Karpas-422 (cell line): ENCODE measurements around the gene RING1. TPM values are rescaled to one million over a fixed set of nuclear protein-coding genes. Genes with fewer than 3 reads are reported as not detected.

Source experiments
- DNase-seq: peaks from one replicate; pipeline ENCODE4 v3.0.0-alpha.2; 2015
- H2AFZ ChIP-seq: fragments of 200-600 bp; sonication (generic); 2 replicates; pipeline ENCODE4 v1.6.1; 2014; ENCODE audit warnings: antibody characterized with exemption, low read length, mixed read lengths
- H3K27ac ChIP-seq: fragments of 200-600 bp; sonication (generic); 2 replicates; pipeline ENCODE4 v1.5.1; 2014; ENCODE audit warnings: mild to moderate bottlenecking, low read length, moderate library complexity
- H3K27me3 ChIP-seq: fragments of 200-600 bp; sonication (generic); 2 replicates; pipeline ENCODE4 v1.6.1; 2014; ENCODE audit warnings: low read length, mixed read lengths
- H3K36me3 ChIP-seq: fragments of 200-600 bp; sonication (generic); 2 replicates; pipeline ENCODE4 v1.6.1; 2014; ENCODE audit warnings: low read length, mixed read lengths; ENCODE audit not compliant: insufficient read depth
- H3K4me1 ChIP-seq: fragments of 200-600 bp; sonication (generic); 2 replicates; pipeline ENCODE4 v1.6.1; 2014; ENCODE audit warnings: mild to moderate bottlenecking, low read length, mixed read lengths
- H3K4me2 ChIP-seq: fragments of 200-600 bp; sonication (generic); 2 replicates; pipeline ENCODE4 v1.6.1; 2014; ENCODE audit warnings: low read length, low read depth, mild to moderate bottlenecking; ENCODE audit not compliant: poor library complexity, severe bottlenecking
- H3K4me3 ChIP-seq: fragments of 200-600 bp; sonication (generic); 2 replicates; pipeline ENCODE4 v1.5.1; 2014; ENCODE audit warnings: mild to moderate bottlenecking, antibody characterized with exemption, low read length, mixed read lengths
- H3K79me2 ChIP-seq: fragments of 200-600 bp; sonication (generic); 2 replicates; pipeline ENCODE4 v1.6.1; 2014; ENCODE audit warnings: mild to moderate bottlenecking, low read length, mixed read lengths
- H3K9ac ChIP-seq: fragments of 200-600 bp; sonication (generic); 2 replicates; pipeline ENCODE4 v1.6.0; 2014; ENCODE audit warnings: low read length
- H3K9me2 ChIP-seq: fragments of 200-600 bp; sonication (generic), shearing (Covaris generic); replicated peaks from 2 replicates; pipeline ENCODE4 v1.6.0; 2014; ENCODE audit warnings: mild to moderate bottlenecking, low read length, moderate library complexity; ENCODE audit not compliant: insufficient read depth
- H3K9me3 ChIP-seq: fragments of 300-700, 200-600 bp; sonication (generic); 2 replicates; pipeline ENCODE4 v1.6.1; 2014; ENCODE audit warnings: low read length, mixed read lengths
- H4K20me1 ChIP-seq: fragments of 200-600 bp; sonication (generic); 2 replicates; pipeline ENCODE4 v1.6.1; 2014; ENCODE audit warnings: mild to moderate bottlenecking, antibody characterized with exemption, low read length, low read depth; ENCODE audit not compliant: insufficient read depth
- total RNA-seq: library from RNA; depleted of rRNA; stranded (reverse); fragments of >200 nt; shearing (Covaris generic); gene quantifications from 2 replicates; pipeline ENCODE4 v1.2.3, GENCODE V29; 2014; ENCODE audit warnings: low replicate concordance

The RING1 gene
- total RNA-seq, 1 experiment from 2014 or later = 14.2 TPM

DNA sequence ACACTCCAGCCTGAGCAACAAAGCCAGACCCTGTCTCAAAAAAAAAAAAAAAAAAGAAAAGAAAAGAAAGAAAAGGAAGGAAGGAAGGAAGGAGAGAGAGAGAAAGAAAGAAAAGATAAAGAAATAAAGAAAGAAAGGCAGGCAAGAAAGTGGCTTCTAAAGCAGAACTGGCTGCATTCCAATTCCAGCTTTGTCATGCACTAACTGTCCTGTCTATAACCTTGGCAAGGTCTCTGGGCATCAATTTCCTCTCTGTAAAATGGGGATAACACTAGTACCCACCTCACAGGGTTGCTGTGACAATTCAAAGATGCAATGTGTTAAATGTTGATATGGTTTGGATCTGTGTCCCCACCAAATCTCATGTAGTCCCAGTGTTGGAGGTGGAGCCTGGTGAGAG is 28.0 kb downstream of the RING1 start:
- H3K79me2 ChIP-seq = no peaks in the 10 kb centered on the region
- H3K4me3 ChIP-seq = no peak overlapping the region
- no peaks in the 10 kb centered on the region for H3K36me3 ChIP-seq
- no peaks in the 10 kb centered on the region for H3K4me1 ChIP-seq
- H3K27me3 ChIP-seq = no peaks in the 10 kb centered on the region
- no peaks in the 10 kb centered on the region for H4K20me1 ChIP-seq
- no peak overlapping the region for H3K9ac ChIP-seq
- H2AFZ ChIP-seq = no peak overlapping the region
- H3K4me2 ChIP-seq = no peak overlapping the region
- no peaks in the 10 kb centered on the region for H3K9me2 ChIP-seq
- H3K27ac ChIP-seq = no peak overlapping the region
- no peaks in the 10 kb centered on the region for H3K9me3 ChIP-seq
- no peak for DNase-seq

DNA sequence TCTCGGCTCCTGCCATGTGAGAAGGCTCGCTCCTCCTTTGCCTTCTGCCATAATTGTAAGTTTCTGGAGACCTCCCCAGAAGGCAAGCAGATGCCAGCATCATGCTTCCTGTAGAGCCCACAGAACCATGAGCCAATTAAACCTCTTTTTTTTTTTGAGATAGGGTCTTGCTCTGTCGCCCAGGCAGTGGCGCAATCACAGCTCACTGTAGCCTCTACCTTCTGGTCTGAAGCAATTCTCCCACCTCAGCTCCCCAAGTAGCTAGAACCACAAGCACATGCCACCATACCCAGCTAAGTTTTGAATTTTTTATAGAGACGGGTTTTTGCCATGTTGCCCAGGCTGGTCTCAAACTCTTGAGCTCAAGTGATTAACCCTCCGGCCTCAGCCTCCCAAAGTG is 28.6 kb downstream of the RING1 start:
- H2AFZ ChIP-seq = no peak overlapping the region
- no peaks in the 10 kb centered on the region for H4K20me1 ChIP-seq
- H3K4me2 ChIP-seq = no peak overlapping the region
- no peak overlapping the region for H3K4me3 ChIP-seq
- no peaks in the 10 kb centered on the region for H3K79me2 ChIP-seq
- H3K9me2 ChIP-seq = no peaks in the 10 kb centered on the region
- no peak overlapping the region for H3K9ac ChIP-seq
- no peaks in the 10 kb centered on the region for H3K27me3 ChIP-seq
- H3K27ac ChIP-seq = no peak overlapping the region
- no peaks in the 10 kb centered on the region for H3K9me3 ChIP-seq
- H3K4me1 ChIP-seq = no peaks in the 10 kb centered on the region
- DNase-seq = no peak
- no peaks in the 10 kb centered on the region for H3K36me3 ChIP-seq

DNA sequence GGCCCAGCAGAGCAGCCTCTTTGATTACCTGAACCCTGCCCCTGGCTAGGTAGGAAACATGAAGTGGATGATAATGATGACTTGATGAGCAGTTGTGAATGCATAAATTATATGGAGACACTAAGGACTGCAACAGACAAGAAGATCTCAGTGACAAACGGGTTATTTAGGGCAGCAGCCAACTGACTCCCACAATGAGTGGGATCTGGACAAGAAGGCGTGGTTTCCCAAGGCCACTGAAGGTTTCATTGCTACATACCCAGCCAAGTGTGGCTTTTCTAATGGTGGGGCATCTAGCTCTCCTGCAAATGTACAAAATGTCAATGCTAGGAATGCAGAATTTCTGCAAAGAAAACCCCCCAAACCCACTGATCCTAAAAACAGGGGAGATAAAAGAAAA is 29.4 kb downstream of the RING1 start:
- no peak overlapping the region for H3K4me3 ChIP-seq
- no peak overlapping the region for H3K4me2 ChIP-seq
- no peak overlapping the region for H2AFZ ChIP-seq
- no peak overlapping the region for H3K9ac ChIP-seq
- H3K4me1 ChIP-seq = no peaks in the 10 kb centered on the region
- no peaks in the 10 kb centered on the region for H3K9me3 ChIP-seq
- H3K36me3 ChIP-seq = no peaks in the 10 kb centered on the region
- no peaks in the 10 kb centered on the region for H3K9me2 ChIP-seq
- no peaks in the 10 kb centered on the region for H3K79me2 ChIP-seq
- H3K27ac ChIP-seq = no peak overlapping the region
- no peaks in the 10 kb centered on the region for H4K20me1 ChIP-seq
- no peak for DNase-seq
- H3K27me3 ChIP-seq = no peaks in the 10 kb centered on the region

DNA sequence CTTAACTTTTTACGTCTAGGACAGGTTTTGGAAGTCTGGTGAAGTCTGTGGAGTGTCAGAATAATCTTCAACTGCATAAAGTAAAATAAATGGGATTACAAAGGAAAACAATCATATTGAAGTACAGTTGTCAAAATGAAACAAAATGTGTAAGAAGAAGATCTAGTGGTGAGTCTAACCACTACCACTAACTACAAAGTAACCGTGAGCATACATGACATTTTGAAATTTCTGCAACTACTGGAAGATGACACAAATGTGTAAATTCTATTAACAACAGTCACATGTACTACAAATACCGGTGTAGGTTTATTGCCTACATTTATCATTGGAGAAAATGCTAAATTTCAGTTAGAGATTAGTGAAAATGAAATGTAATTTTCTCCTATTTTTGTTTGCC is 33.7 kb downstream of the RING1 start:
- no peak overlapping the region for H2AFZ ChIP-seq
- H3K4me1 ChIP-seq = no peaks in the 10 kb centered on the region
- H3K27me3 ChIP-seq = no peaks in the 10 kb centered on the region
- H3K36me3 ChIP-seq = no peaks in the 10 kb centered on the region
- H3K9me3 ChIP-seq = no peaks in the 10 kb centered on the region
- no peak overlapping the region for H3K4me2 ChIP-seq
- H4K20me1 ChIP-seq = no peaks in the 10 kb centered on the region
- no peak overlapping the region for H3K4me3 ChIP-seq
- H3K9ac ChIP-seq = no peak overlapping the region
- DNase-seq = no peak
- H3K79me2 ChIP-seq = no peaks in the 10 kb centered on the region
- no peaks in the 10 kb centered on the region for H3K9me2 ChIP-seq
- H3K27ac ChIP-seq = no peak overlapping the region

DNA sequence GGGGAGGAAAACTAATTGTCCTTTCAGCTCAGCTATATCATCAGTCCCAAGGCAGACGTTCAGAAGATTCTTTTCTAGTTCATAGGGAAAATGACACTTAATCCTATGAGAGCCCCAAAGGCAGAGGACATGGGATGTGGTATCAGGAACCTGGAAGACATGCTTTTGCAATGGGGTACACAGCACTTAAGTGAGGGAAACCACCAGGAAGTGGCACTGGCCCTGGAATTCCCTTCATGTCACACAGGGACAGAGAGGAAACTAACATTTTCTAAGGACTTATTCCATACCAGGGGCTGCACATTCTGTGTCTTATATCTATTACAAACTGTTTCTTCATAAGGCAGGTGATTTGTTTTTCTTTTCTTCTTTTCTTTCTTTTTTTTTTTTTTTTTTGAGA is 35.2 kb downstream of the RING1 start:
- peaks cover 7% of the 10 kb centered on the region for H3K4me1 ChIP-seq

DNA sequence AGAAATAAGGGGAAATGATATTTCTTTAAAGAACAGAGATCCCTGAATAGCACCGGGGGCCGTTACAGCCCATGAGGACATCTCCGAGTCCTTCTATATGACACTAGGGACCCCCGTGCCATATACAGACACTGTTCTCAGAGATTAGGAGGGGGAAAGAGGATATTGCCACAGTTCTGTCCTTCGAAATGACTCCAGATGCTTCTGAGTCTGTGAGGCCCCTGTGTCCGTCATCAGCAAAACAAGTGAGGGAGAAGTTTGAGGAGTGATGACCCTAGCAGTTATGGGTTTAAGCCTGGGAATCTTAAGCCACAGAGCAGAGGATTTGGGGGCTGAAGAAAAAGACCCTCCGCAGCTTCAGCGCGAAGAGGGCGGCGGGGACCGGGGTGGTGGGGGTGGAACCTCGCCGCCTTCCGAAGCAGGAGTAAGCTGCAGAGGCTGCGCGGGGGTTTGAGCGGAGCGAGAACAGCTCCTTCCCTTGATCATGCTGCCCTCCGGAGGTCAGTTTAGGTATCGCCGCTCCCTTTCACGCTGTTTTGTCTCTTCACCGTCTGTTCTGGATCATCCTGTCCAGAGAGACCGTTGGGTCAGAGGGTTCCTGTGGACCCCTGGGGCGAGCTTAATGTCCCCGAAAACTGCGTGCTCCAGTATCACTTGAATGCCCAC is 39.8 kb downstream of the RING1 start:
- Histone ChIP-seq H3K36me3 (peaks cover 7% of the 10 kb centered on the region; the same call in 1 of the 2 replicates), H3K79me2 (peaks cover 17% of the 10 kb centered on the region), H3K4me3 (peak overlapping the region; percentile 73), H3K27ac (peak overlapping the region; percentile 42), H3K4me1 (peaks cover 24% of the 10 kb centered on the region), H3K9me3 (no peaks in the 10 kb centered on the region), H2AFZ (peak overlapping the region; percentile 100), H3K9ac (peak overlapping the region; percentile 73), H3K27me3 (no peaks in the 10 kb centered on the region), H3K9me2 (no peaks in the 10 kb centered on the region), H3K4me2 (peak overlapping the region; percentile 94), H4K20me1 (no peaks in the 10 kb centered on the region)
- DNase-seq = peak; percentile 96

More for the DNA sequence above, 35.2 kb downstream of the RING1 start:
- no peak for DNase-seq
- Histone ChIP-seq H3K79me2 (no peaks in the 10 kb centered on the region), H3K36me3 (no peaks in the 10 kb centered on the region), H4K20me1 (no peaks in the 10 kb centered on the region), H3K27ac (no peak overlapping the region), H3K9me2 (no peaks in the 10 kb centered on the region), H3K4me2 (no peak overlapping the region), H3K9ac (no peak overlapping the region), H3K4me3 (no peak overlapping the region), H3K27me3 (no peaks in the 10 kb centered on the region), H2AFZ (no peak overlapping the region), H3K9me3 (no peaks in the 10 kb centered on the region)

DNA sequence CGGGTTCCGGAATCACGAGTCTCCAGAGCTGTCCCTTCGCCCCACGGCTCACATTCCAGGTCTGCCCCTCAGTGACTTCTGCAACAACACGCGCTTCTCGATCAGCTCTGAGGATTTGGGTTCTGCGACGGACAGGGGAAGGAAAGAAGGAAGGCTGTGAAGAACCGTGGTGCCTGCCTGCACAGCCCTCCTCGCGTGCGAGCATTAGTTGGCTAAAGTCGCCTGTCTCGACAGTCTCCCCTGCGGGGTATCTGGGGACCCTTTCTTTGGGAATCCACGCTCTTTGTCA is 40.3 kb downstream of the RING1 start:
- peak overlapping the region; percentile 73 for H3K9ac ChIP-seq
- H2AFZ ChIP-seq = peak overlapping the region; percentile 90
- H3K27me3 ChIP-seq = no peaks in the 10 kb centered on the region
- H3K36me3 ChIP-seq = peaks cover 7% of the 10 kb centered on the region; the same call in 1 of the 2 replicates
- peak overlapping the region; percentile 94 for H3K4me2 ChIP-seq
- H3K4me3 ChIP-seq = peak overlapping the region; percentile 73
- H3K9me2 ChIP-seq = no peaks in the 10 kb centered on the region
- peaks cover 24% of the 10 kb centered on the region for H3K4me1 ChIP-seq
- peak overlapping the region; percentile 42 for H3K27ac ChIP-seq
- no peaks in the 10 kb centered on the region for H3K9me3 ChIP-seq
- DNase-seq = no peak
- no peaks in the 10 kb centered on the region for H4K20me1 ChIP-seq
- H3K79me2 ChIP-seq = peaks cover 17% of the 10 kb centered on the region

DNA sequence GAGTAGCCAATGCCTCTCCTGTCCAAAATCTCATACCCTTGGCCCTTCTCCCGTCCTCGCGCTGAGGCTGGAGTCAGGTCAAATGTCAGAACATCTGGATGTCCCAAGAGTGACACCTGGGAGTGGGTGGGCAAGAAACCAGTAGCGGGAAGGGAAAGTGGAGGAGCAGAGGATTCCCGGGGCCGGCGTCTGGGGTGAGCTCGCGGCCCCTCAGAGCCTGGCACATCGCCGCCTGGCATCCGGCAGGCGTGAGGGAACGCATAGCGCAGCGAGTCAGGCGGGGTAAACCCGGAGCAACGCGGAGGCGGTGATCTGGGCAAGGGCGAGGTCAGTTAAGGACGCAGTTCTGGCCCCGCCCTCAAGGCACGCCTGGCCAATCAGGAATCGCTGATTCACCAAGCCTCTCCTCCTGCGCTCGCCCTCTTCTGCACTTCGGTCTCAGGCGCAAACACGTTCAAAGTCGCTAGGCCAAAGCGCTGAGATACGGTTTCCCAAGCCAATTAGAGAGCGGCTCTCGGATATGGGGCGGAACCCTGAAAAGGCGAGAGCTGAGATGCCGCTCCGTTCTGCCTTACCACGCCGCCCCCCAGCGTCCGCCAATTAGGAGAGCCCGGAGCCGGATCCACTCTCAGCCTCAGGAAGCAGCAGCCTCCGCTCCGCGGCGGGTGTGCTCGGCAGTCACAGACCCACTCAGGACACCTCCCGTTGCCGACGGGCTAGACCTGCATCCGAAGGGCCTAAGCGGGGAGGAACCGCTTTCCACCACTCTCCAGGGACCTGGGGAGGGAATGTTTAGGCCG is 40.8 kb downstream of the RING1 start:
- no peaks in the 10 kb centered on the region for H4K20me1 ChIP-seq
- peak overlapping the region; percentile 90 for H3K9ac ChIP-seq
- H3K27me3 ChIP-seq = no peaks in the 10 kb centered on the region
- peak overlapping the region; percentile 90 for H3K4me3 ChIP-seq
- peaks cover 24% of the 10 kb centered on the region for H3K4me1 ChIP-seq
- H3K9me3 ChIP-seq = no peaks in the 10 kb centered on the region
- peaks cover 7% of the 10 kb centered on the region; the same call in 1 of the 2 replicates for H3K36me3 ChIP-seq
- peak overlapping the region; percentile 90 for H2AFZ ChIP-seq
- no peaks in the 10 kb centered on the region for H3K9me2 ChIP-seq
- peak; percentile 99 for DNase-seq
- peak overlapping the region; percentile 75 for H3K27ac ChIP-seq
- H3K4me2 ChIP-seq = peak overlapping the region; percentile 99
- H3K79me2 ChIP-seq = peaks cover 17% of the 10 kb centered on the region
